ENCODE data around the gene MME.

DNA sequence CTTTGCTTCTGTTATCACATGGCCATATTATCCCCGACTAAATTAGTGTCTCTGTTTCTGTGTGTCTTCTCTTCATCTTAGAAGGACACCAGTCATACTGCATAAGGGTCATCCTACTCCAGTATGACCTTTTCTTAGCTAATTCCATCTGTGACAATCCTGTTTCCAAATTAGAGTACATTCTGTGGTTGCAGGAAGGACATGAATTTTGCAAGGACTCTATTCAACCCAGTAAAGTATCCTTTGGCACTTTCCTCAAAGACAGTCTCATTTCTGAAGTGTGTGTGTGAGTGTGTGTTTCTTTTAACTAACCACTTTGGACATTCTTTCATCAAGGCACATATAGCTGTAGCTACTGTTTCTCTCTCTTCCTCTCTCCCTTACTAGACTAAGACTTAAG, 15.2 kb upstream of the MME start:
- no peak for TF ChIP-seq POLR2A (IDR thresholded peaks at IDR 0.05; ENCODE audit: control extremely low read depth in 1 of 2, low read depth in 2 of 2, low read length in 2 of 2)
- TF ChIP-seq, protein P1, sequence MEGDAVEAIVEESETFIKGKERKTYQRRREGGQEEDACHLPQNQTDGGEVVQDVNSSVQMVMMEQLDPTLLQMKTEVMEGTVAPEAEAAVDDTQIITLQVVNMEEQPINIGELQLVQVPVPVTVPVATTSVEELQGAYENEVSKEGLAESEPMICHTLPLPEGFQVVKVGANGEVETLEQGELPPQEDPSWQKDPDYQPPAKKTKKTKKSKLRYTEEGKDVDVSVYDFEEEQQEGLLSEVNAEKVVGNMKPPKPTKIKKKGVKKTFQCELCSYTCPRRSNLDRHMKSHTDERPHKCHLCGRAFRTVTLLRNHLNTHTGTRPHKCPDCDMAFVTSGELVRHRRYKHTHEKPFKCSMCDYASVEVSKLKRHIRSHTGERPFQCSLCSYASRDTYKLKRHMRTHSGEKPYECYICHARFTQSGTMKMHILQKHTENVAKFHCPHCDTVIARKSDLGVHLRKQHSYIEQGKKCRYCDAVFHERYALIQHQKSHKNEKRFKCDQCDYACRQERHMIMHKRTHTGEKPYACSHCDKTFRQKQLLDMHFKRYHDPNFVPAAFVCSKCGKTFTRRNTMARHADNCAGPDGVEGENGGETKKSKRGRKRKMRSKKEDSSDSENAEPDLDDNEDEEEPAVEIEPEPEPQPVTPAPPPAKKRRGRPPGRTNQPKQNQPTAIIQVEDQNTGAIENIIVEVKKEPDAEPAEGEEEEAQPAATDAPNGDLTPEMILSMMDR (IDR thresholded peaks at IDR 0.05; ENCODE audit: control extremely low read depth in 1 of 3, insufficient read depth in 1 of 3, low read depth in 1 of 3, low read length in 3 of 3), result no peak
- TF ChIP-seq ATF2 (IDR thresholded peaks at IDR 0.05; ENCODE audit: low read length), result no peak
- no peak for TF ChIP-seq BCL11A (IDR thresholded peaks at IDR 0.05; ENCODE audit: low read depth in 2 of 2, low read length in 2 of 2)
- no peak for TF ChIP-seq POLR2AphosphoS5 (IDR thresholded peaks at IDR 0.05; ENCODE audit: low read depth, low read length)
- no peak for TF ChIP-seq EP300 (IDR thresholded peaks at IDR 0.05; ENCODE audit: borderline replicate concordance in 1 of 2, low read depth in 2 of 2, low read length in 2 of 2)
- TF ChIP-seq SIRT6 (IDR thresholded peaks at IDR 0.05; ENCODE audit: low read length), result no peak
- TF ChIP-seq SIN3A (conservative IDR thresholded peaks at IDR 0.05 in 1 of 2, IDR thresholded peaks at IDR 0.05 in 1 of 2; ENCODE audit: low read depth in 1 of 2, low read length in 2 of 2), result no peak
- no peak for TF ChIP-seq PHF8 (conservative IDR thresholded peaks at IDR 0.05; ENCODE audit: low read depth, low read length)
- TF ChIP-seq KDM5A (IDR thresholded peaks at IDR 0.05; ENCODE audit: low read length), result no peak
- no peak for TF ChIP-seq CHD2 (IDR thresholded peaks at IDR 0.05; ENCODE audit: low read length)
- no peak for TF ChIP-seq MAFK (IDR thresholded peaks at IDR 0.05; ENCODE audit: low read depth, low read length)
- TF ChIP-seq KDM1A (IDR thresholded peaks at IDR 0.05; ENCODE audit: borderline replicate concordance, low read length), result no peak

Measured in H1 (cell line).